ENCODE results near the gene NR3C2. TPM values are rescaled to one million over a fixed set of nuclear protein-coding genes. Genes with fewer than 3 reads are reported as not detected.

Gene NR3C2
- total RNA-seq, 1 donor from 2014 or later = 35.4 TPM

DNA sequence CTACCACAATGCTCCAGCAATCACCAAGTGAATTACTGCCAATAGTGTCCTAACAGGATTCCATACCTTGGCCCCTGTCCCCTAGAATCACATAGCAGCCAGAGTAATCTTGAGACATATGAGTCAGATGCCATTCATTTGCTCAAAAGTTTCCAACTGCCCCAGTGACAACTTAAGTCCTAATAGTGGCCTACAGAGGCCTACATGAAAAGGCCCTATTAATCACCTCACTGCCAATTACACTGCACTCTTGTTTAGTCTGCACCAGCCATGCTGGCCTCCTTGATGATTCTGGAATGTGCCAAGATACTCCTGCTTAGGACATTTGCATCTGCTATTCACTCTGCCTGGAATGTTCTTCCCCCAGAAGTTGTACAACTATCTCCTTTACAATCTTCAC is 130.7 kb downstream of the NR3C2 start:
- no peak for DNase-seq

DNA sequence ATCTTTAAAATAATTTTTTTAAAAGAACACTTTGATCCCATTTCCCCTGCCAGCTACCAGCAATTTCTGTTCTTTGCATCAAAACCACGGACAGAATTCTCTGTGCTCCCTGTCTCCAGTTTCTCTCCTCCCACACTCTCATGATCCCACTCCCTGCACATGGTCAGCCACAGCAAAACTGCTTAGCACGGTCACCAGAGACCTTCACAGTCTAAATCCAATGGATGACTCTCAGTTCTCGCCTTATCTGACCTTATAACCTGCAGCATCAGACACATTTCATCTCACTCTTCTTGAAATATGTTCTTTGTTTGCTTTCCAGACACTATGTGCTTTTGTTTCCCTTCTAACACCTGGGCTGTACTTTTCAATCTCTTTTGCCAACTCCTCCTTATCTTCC is 131.5 kb downstream of the NR3C2 start:
- DNase-seq = no peak

DNA sequence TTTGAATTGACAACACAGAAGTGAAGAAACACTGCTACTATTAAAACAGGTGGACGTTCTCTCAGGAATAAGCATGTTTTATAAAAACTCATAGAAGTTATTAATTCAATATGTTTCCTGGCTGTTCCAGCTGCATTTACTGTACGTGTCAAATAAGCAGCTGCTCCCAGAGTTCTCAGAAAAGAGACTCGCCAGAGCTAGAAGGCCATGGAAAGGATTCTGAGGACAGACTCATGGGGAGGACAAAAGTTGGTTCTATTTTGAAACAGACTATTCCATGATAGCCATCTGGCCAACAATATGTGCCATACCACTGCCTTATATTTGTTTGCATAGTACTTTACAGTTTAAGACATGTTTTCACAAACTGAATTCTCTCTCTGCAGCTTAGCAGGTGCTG is 136.5 kb downstream of the NR3C2 start:
- peak; percentile 80 for DNase-seq

DNA sequence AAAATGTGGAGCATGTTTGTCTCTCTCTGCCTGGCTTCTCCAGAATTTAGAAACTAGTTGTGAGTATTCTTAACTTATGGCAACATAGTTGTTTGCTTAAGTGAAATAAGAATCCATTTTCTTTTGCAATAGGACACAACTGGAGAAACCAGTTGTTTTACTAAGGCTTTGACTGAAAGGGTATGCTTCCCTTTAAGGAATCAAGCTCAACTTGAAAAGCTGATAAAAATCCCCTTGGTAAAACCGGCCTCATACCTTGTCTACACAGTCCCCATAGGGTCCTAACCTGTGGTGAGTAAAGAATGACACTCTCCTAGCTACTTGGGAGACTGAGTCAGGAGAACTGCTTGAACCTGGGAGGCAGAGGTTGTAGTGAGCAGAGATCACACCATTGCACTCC is 139.8 kb downstream of the NR3C2 start:
- DNase-seq = no peak

DNA sequence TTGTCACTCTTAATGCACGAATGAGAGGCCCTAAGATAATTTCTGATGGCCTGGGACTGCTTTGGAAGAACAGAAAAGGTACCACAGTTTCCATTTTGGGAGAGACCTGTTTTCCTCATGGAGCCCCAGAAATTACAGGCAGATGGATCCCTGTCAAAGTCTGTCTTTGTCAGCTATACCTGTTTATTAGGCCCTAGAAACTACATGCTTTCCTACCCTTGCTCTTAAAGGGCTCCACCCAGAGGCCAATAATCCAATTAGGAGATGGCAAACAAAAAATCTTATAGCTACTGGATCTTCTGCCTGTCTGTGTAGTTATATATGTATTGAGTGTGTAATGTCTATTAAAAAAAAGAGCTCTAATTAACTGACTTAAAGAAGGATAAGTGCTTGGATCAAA is 141.3 kb downstream of the NR3C2 start:
- no peak for DNase-seq

DNA sequence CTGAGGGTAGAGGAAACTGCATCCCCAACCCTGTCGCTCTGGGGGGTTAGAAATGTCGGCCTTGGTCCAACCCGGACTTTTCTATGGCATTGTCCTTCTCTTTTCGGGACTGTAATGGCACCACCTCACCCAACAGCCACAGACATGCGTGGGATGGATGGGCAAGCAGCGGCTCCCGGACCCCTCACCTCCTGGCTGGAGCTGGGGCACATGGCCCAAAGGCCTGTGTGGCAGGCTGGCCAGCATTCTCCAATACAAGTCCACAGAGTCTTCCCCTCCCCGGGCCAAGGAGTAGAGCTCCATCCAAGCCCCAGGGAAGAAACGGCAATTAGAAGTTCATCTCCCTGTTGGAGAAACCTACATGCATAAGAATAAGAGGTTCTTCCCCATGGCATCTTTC is 142.9 kb downstream of the NR3C2 start:
- no peak for DNase-seq

DNA sequence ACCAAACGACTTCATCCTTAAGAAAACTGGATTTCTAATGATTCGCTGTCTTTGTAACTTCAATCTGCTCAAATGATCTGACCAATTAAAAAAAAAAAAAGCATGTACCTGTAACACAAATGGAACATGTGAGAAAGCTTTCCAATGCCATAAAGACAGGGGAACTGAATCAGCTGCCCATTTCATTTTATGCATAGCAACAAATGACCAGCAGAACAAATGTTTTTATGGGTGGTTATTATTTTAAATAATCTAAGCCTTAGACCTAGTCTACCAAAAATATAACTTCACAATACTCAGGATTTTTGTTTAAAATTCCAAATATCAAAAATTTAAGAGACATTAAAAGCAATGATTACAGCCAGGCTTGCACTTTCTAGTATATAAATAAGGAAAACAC is 145.7 kb downstream of the NR3C2 start:
- DNase-seq = no peak

DNA sequence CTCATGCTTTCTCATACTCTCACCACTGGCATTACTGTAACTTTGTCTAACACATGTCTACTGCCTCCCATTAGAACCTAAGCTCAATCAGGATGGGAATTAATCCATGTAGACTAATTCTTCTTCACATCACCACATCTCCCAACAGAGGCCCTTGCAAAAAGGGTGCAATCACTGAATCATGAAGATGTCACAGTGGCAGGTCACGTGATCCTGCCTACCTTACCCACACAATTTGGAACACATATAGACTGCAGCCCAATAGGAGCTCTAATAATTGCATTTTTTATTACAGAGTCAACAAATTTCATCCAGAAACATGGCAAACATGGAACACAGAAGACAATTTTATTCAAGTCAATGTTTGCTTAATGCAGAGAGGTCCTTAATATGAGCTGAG is 146.6 kb downstream of the NR3C2 start:
- no peak for DNase-seq

DNA sequence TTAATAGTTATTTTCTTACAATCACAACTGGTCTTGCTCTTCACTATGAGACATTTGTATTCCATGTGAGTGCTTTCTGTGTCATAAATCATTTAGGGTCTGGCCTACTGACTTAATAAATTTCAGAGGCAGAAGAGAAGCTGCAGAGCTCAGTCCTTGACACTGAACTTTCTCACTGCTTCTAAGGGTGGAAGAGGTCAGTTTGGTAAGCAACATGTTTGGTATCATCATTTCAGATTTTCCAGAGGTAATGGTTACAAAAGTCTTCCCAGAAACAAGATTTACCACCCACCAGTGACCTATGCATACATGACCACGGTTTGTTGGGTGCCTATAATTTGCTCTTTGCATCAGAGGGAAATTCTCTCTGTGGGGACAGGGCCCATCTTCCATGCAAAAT is 148.6 kb downstream of the NR3C2 start:
- no peak for DNase-seq

DNA sequence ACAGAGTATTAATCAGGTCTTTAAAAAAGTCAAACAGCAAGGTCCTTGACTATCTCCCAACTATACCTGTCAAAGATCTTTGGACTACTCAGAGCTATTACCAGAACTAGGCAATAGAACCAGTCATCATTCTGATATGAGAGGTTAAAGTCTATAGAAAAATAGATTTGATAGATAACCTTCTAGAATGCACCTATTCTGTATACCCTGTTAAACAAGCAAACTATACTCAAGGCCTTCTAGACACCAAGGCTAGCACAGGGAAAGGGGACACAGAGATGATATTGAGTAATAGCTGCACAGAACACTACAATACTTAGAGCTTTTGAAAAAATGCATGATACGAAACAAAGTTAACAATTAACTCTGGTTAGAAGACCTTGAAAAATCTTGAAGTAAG is 149.5 kb downstream of the NR3C2 start:
- DNase-seq = no peak

DNA sequence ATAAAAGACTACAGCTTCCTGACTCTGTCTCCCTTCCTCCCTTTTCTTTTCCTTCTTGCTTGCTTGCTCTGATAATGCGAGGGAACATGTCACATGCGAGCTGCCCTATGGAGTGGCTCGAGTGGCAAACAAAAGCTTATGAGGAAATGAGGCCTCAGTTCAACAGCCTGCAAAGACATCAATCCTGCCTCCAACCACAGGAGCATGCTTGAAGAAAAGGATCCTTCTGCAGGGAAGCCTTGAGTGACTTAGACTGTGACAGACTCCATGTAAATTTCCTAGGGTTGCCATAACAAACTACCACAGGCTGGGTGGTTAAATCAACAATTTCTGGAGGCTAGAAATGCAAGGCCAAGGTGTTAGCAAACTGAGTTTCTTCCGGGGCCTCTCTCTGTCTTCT is 152.5 kb downstream of the NR3C2 start:
- DNase-seq = peak; percentile 32

DNA sequence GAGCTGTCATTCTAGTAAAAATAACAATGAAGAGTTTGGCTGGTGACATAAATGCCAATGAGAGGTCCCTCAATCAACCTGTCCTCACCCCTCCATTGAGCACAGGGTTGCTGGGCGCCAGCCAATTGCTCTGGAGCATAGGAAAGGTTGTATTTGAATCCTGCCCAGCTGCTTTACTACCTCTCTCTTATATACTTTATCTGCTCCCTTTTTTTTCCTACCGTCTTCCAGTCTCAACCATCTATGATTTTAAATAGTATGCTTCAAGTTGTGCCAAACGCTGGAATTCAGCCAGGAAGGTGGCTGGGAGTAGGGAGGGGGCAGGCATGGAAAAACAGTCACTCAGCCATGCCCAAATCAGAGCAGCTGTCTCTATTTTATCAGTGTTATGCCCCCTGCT is 153.8 kb downstream of the NR3C2 start:
- DNase-seq = peak; percentile 84

DNA sequence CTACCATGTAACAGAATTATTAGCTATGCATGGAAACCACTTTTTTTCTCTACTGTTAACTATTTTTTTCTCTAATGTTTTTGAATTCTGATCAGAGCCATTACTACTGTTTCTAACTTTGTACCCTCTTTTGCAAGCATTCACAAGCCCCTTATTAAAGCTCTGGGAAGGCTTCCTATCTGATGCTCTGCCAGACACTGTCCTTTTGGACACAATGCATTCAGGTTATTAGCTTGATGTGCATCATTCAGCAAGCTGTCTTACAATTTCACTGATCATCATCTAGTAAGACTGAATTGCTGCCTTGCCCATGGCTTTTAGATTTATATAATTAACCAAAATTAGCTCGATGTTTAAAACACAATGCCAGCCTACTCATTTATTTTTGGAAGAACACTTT is 155.1 kb downstream of the NR3C2 start:
- no peak for DNase-seq

DNA sequence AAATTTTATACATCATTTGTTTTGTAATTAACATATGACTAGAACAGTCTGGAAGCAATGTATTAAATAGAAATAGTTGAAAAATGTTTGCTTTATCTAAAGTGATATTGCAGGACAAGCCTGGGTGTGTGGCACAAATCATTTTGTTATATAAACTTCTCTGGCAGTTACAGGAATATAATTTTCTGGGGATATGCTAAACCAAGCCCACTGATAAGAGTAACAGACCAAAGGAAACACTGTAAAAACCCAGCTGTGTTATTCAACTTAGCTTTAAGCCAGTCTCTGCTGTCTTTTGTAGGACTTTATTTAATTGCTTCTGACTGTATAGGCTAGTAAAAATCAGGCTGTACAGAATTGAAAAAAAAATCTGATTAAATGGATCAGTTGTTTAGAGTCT is 156.2 kb downstream of the NR3C2 start:
- DNase-seq = no peak

DNA sequence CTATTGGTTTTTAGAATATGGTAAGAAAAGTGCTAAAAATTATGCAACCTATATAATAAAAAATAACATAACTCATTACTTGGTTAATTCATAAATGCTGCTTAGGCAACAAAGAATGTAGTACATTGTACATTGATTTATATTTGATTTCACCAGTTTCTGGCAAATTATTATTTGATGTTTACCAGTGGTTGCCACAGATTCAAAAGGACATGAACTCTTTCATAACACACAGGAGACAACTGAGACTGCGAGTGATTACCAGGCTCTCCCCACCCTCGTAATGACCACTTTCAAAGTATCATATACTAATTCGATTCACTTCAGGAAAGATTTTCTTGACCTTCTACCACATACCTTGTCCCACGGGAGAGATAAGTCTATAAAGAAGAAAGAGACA is 158.5 kb downstream of the NR3C2 start:
- DNase-seq = no peak

DNA sequence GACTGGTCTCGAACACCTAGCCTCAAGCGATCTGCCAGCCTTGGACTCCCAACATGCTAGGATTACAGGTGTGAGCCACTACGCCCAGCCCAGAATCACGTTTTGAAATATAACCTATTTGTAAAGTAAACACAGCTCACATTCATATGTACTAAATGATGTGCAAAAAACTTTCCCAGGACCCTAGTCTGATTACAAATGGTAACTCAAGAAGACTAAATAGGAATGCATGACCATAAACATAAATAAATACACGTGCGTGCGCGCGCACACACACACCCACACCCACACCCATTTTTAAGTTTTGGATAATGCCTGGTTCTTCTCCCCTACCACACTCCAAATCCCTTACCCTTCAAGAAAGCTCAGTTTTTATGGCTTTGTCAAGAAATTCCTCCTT is 163.9 kb downstream of the NR3C2 start:
- no peak for DNase-seq

DNA sequence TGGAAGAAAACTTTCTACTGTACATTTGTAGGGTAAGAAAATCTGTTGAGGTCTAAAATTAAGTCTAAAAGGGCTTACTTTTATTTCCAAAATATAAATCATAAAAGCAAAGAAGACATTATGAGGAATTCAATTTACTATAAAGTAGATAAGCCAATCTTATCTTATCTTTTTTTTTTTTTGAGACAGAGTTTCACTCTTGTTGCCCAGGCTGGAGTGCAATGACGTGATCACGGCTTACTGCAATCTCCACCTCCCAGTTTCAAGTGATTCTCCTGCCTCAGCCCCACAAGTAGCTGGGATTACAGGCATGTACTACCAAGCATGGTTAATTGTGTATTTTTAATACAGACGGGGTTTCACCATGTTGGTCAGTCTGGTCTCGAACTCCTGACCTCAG is 166.9 kb downstream of the NR3C2 start:
- DNase-seq = no peak

DNA sequence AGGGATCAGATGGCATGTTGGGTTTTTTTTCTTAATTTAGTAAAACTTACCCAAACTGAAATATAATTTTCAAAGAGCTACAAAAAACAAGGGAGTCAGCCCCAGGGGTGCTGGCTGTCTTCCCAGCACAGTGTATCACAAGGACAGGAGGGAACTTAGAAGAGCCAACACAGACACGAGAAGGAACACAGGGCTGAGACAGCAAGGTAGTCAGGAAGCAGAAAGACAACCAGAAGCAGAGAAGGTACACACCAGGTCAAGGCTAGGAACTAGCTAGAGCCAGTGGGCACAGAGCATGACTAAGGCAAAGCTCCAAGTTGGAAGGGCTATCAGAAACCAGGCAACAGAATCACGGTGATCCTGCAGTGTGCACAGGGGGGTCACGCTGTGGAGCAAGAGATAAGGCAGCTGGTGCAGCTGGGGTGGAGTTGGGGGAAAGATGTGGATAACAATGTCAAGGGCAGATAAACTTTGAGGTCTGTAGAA is 168.7 kb downstream of the NR3C2 start:
- DNase-seq = no peak

DNA sequence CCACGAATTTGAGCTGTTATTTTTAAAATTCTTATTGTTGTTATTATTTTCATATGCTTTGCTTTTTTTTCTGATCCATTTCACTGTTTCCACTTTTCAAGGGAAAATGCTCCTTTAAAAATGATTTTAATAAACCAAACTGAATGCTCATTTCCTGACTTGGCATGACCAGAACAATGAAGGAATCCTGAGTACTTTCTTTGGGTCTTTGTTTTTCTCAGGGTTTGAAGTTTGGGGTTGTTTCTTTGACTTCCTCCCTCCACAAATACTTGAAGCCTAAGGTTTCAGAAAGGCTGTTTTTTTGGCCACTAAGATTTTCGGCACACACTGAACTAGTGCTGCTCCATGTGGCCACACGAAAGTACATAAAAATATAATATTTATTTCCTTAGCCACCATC is 171.0 kb downstream of the NR3C2 start:
- no peak for DNase-seq

DNA sequence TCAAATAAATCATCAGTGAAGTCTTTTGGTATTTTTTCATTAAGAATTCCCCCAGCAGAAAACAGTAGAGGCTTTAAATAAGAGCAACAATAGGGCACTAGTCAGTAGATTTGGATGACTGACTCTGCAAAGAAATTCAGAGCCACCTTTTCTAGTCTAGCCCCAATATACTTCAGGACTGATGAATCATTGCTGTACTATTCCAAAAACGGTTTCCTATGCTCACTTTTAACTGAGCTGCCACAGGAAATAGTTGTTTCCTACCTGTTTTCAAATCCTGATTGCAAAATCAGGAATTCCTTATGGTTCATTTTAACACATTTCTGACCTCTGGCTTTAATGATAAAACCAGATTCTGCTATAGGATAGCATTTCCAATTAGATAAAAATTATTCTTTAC is 171.6 kb downstream of the NR3C2 start:
- DNase-seq = no peak

DNA sequence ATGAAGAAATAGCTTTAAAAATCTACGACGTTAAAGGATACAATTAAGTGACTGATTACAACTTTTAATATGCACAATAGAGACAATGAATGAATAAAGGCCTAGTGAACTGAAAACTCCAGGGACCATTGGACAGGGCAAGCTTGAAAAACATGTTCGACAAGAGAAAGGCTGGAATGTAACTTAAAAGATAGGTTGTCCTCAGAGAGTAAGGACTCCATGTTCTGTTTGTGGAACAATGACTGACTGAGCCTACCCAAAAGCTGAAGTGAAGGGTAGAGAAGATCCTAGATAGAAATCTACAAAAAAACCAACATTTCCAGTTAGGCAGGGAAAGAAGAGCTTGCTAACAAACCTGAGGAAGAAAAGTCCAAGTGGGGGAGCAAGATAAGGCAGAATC is 173.4 kb downstream of the NR3C2 start:
- DNase-seq = no peak

DNA sequence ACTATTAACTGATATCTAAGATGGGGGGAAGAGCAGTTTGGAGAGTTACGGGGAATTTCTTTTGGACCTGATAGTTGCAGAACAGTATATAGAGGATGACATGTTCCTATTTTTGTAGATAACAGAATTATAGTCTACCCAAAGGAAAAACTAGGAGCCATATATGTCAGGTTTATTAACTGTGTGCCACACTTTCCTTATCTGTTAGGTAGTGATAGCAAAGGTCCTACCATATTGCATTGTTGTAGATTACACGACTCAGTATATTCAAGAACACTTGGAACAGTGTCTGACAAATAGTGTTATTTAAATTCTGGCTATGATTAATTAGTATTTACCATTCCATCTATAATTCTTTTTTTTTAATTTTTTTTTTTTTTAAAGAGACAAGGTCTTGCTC is 175.3 kb downstream of the NR3C2 start:
- DNase-seq = no peak

DNA sequence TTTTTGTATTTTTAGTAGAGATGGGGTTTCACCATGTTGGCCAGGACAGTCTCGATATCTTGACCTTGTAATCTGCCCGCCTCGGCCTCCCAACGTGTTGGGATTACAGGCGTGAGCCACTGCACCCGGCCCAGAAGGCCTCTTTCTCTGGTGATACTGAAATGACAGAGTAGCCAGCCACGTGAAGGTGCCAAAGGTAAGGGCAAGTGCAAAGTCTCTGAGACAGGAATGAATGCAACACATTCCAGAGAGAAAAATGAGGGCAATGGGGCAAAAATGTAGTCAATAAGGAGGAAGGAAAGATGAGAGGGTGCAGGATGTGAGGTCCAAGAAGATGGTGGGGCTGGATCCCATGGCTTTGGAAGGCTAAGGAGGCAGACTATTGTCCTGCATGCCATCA is 176.0 kb downstream of the NR3C2 start:
- DNase-seq = no peak

DNA sequence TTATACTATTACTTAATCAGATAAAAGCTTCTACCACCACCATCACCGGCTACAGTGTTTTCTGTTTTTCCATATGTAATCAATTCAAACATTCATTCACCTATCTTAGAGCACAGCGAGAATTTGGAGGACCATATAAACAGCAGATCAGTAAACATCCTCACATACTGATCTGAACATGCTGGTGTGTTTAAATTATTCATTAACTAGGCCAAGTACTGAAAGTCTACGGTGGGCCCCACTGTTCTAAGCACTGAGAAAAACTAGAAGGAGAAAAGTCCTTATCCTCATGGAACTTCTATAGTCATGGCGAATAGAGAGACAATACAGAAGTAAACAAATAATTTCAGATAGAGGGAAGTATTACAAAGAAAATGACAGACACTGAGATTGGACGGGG is 176.6 kb downstream of the NR3C2 start:
- DNase-seq = no peak

DNA sequence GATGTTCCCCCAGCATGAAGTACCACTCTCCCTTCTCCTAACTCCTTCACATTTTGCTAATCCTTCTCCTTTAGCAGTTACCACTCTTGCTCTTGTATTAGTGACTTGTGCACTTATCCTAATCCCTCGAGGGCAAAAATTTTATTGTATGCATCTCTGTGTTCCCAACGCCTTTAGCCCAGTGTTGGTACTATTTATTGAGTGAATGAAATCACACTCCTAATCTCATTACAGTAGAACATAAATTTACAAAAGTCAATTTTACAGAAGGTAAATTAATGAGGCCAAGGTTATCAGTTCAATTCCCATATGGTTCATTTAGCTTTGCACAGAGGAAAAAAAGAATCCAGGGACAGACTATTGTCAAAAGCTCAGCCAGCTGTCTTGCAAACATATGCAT is 178.4 kb downstream of the NR3C2 start:
- DNase-seq = no peak

DNA sequence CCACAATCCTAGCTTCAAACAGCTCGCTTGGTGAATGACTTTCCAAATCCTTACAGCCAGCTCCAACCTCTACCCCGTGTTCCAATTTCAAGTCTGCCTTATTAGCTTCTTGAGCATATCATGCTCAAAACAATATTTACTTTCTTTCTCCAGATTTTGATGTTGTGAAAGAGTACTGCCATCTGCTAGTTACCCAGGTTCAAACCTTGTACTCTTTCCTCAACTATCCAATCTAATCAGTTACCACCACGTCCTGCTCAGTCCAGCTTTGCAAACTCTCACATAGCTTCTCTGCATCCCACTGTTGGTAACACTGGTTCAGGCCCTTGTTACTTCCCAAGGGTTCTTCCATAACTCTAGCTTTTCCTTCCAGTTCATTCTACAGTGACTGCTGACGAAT is 179.1 kb downstream of the NR3C2 start:
- no peak for DNase-seq

Data from tongue (tissue), 2 donors.